AG20443 (cell line): ENCODE data around the gene PRIMA1.

Experiments
- DNase-seq: peaks from one replicate; pipeline ENCODE4 v3.0.0; 2012; ENCODE audit warnings: low spot score, mixed read lengths

PRIMA1 gene

GRCh38 chr14:93712079-93712837 is 76.0 kb downstream of the PRIMA1 start:
- no peak for DNase-seq

- no peak for DNase-seq
These were observed 79.0 kb downstream of the PRIMA1 start for GRCh38 chr14:93709249-93709648.

GRCh38 chr14:93708800-93709199 is 79.5 kb downstream of the PRIMA1 start:
- no peak for DNase-seq

GRCh38 chr14:93708311-93708734 is 80.0 kb downstream of the PRIMA1 start:
- no peak for DNase-seq

- DNase-seq = no peak
These were observed 80.8 kb downstream of the PRIMA1 start for GRCh38 chr14:93707475-93707874.

GRCh38 chr14:93706360-93706955 is 81.8 kb downstream of the PRIMA1 start:
- DNase-seq = no peak

GRCh38 chr14:93705513-93706156 is 82.7 kb downstream of the PRIMA1 start:
- no peak for DNase-seq

- no peak for DNase-seq
These were observed 84.3 kb downstream of the PRIMA1 start for GRCh38 chr14:93703941-93704340.

- no peak for DNase-seq
These were observed 85.3 kb downstream of the PRIMA1 start for GRCh38 chr14:93702946-93703345.

- no peak for DNase-seq
These were observed 86.7 kb downstream of the PRIMA1 start for GRCh38 chr14:93701562-93701961.

GRCh38 chr14:93700928-93701327 is 87.4 kb downstream of the PRIMA1 start:
- no peak for DNase-seq

- no peak for DNase-seq
These were observed 94.4 kb downstream of the PRIMA1 start for GRCh38 chr14:93693914-93694313.

GRCh38 chr14:93691042-93691780 is 97.1 kb downstream of the PRIMA1 start:
- DNase-seq = no peak

- no peak for DNase-seq
These were observed 98.1 kb downstream of the PRIMA1 start for GRCh38 chr14:93690146-93690545.

GRCh38 chr14:93688820-93689219 is 99.5 kb downstream of the PRIMA1 start:
- DNase-seq = no peak

GRCh38 chr14:93688239-93688666 is 100.0 kb downstream of the PRIMA1 start:
- no peak for DNase-seq

- DNase-seq = no peak
These were observed 102.0 kb downstream of the PRIMA1 start for GRCh38 chr14:93686268-93686667.

- DNase-seq = no peak
These were observed 103.0 kb downstream of the PRIMA1 start for GRCh38 chr14:93685121-93685895.

- DNase-seq = no peak
These were observed 105.1 kb downstream of the PRIMA1 start for GRCh38 chr14:93683226-93683625.

- no peak for DNase-seq
These were observed 105.8 kb downstream of the PRIMA1 start for GRCh38 chr14:93682459-93682858.

GRCh38 chr14:93676416-93676958 is 111.8 kb downstream of the PRIMA1 start:
- no peak for DNase-seq
